ENCODE data around the gene IGDCC3.

DNA sequence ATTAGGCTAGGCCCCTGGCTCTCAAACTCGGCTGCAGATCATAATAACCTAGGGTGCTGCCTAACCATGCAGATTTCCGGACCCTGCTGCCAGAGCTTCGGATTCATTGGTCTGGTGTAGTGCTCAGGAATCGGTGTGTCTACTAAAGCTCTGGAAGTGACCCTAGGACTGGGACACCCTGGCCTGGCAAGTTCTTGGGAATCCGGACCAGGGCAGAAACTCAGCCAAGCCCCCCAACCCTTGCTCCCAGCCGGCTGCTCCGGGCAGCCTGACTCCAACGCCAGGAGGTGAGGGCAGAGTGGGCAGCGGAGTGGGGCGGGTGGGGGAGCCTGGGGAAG, 23.0 kb downstream of the IGDCC3 start:
- TF ChIP-seq CTCF (IDR thresholded peaks at IDR 0.05) (no peak), POLR2A (IDR thresholded peaks at IDR 0.05) (no peak)

Measured in testis (tissue), 2 donors.